Fibroblast of peridontal ligament (primary cell): ENCODE data around the gene PIP4K2B.

Experiments
- DNase-seq: peaks from one replicate; pipeline ENCODE4 v3.0.0-alpha.2; 2010; ENCODE audit errors: extremely low read depth

PIP4K2B gene

GRCh38 chr17:38779965-38780752 lies 19.2 kb downstream of the PIP4K2B start:
- DNase-seq: no peak

- DNase-seq: no peak
Observed at GRCh38 chr17:38777641-38778250, 21.6 kb downstream of the PIP4K2B start.

- DNase-seq: no peak
Observed at GRCh38 chr17:38773258-38773657, 26.1 kb downstream of the PIP4K2B start.

- DNase-seq: no peak
Observed at GRCh38 chr17:38768417-38768816, 30.9 kb downstream of the PIP4K2B start.

- DNase-seq: no peak
Observed at GRCh38 chr17:38766341-38766740, 33.0 kb downstream of the PIP4K2B start.

- no peak for DNase-seq
Observed at GRCh38 chr17:38762231-38762630, 37.1 kb downstream of the PIP4K2B start.

GRCh38 chr17:38761612-38762011 lies 37.7 kb downstream of the PIP4K2B start:
- DNase-seq: no peak

- DNase-seq: no peak
Observed at GRCh38 chr17:38753071-38753506, 46.3 kb downstream of the PIP4K2B start.

- peak; percentile 99 for DNase-seq
Observed at GRCh38 chr17:38752308-38753070, 46.9 kb downstream of the PIP4K2B start, which contains the start of gene PSMB3. PSMB3 (plus strand) TSS chr17:38752741; CDS start chr17:38752827, 86 bp downstream.

GRCh38 chr17:38751808-38752307 lies 47.5 kb downstream of the PIP4K2B start:
- DNase-seq: peak; percentile 89

- DNase-seq: no peak
Observed at GRCh38 chr17:38751144-38751807, 48.1 kb downstream of the PIP4K2B start.

- no peak for DNase-seq
Observed at GRCh38 chr17:38750312-38751121, 48.8 kb downstream of the PIP4K2B start.

GRCh38 chr17:38750044-38750311 lies 49.4 kb downstream of the PIP4K2B start:
- no peak for DNase-seq

GRCh38 chr17:38749223-38750043 lies 49.9 kb downstream of the PIP4K2B start:
- DNase-seq: no peak

GRCh38 chr17:38748892-38749222 lies 50.5 kb downstream of the PIP4K2B start:
- no peak for DNase-seq

GRCh38 chr17:38748149-38748891 lies 51.0 kb downstream of the PIP4K2B start, which contains the start of gene PCGF2:
PCGF2 (minus strand) TSS chr17:38748336; CDS start chr17:38740402, 7,934 bp downstream.
- peak; percentile 86 for DNase-seq

GRCh38 chr17:38747463-38748148 lies 51.8 kb downstream of the PIP4K2B start:
- no peak for DNase-seq

GRCh38 chr17:38746849-38747462 lies 52.4 kb downstream of the PIP4K2B start:
- no peak for DNase-seq
